ENCODE measurements around the gene UPK3A.

- TF ChIP-seq, protein P1, sequence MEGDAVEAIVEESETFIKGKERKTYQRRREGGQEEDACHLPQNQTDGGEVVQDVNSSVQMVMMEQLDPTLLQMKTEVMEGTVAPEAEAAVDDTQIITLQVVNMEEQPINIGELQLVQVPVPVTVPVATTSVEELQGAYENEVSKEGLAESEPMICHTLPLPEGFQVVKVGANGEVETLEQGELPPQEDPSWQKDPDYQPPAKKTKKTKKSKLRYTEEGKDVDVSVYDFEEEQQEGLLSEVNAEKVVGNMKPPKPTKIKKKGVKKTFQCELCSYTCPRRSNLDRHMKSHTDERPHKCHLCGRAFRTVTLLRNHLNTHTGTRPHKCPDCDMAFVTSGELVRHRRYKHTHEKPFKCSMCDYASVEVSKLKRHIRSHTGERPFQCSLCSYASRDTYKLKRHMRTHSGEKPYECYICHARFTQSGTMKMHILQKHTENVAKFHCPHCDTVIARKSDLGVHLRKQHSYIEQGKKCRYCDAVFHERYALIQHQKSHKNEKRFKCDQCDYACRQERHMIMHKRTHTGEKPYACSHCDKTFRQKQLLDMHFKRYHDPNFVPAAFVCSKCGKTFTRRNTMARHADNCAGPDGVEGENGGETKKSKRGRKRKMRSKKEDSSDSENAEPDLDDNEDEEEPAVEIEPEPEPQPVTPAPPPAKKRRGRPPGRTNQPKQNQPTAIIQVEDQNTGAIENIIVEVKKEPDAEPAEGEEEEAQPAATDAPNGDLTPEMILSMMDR (IDR thresholded peaks at IDR 0.05) = no peak
- TF ChIP-seq SIN3A (IDR thresholded peaks at IDR 0.05; ENCODE audit: borderline replicate concordance, insufficient read depth, low read depth, low read length) (no peak), POLR2AphosphoS5 (IDR thresholded peaks at IDR 0.05; ENCODE audit: low read depth, low read length) (no peak), TCF7L2 (IDR thresholded peaks at IDR 0.05; ENCODE audit: low read depth, low read length) (no peak)
- TF ChIP-seq, protein P2, sequence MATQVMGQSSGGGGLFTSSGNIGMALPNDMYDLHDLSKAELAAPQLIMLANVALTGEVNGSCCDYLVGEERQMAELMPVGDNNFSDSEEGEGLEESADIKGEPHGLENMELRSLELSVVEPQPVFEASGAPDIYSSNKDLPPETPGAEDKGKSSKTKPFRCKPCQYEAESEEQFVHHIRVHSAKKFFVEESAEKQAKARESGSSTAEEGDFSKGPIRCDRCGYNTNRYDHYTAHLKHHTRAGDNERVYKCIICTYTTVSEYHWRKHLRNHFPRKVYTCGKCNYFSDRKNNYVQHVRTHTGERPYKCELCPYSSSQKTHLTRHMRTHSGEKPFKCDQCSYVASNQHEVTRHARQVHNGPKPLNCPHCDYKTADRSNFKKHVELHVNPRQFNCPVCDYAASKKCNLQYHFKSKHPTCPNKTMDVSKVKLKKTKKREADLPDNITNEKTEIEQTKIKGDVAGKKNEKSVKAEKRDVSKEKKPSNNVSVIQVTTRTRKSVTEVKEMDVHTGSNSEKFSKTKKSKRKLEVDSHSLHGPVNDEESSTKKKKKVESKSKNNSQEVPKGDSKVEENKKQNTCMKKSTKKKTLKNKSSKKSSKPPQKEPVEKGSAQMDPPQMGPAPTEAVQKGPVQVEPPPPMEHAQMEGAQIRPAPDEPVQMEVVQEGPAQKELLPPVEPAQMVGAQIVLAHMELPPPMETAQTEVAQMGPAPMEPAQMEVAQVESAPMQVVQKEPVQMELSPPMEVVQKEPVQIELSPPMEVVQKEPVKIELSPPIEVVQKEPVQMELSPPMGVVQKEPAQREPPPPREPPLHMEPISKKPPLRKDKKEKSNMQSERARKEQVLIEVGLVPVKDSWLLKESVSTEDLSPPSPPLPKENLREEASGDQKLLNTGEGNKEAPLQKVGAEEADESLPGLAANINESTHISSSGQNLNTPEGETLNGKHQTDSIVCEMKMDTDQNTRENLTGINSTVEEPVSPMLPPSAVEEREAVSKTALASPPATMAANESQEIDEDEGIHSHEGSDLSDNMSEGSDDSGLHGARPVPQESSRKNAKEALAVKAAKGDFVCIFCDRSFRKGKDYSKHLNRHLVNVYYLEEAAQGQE (IDR thresholded peaks at IDR 0.05; ENCODE audit: insufficient read depth in 1 of 2, low read depth in 2 of 2, low read length in 1 of 2) = no peak
Measured at GRCh38 chr22:45237065-45237990, 47.4 kb upstream of the UPK3A start.
